GM21576 (cell line): ENCODE data around the gene ZDHHC11.
"Not testable (repeated sequence)": the region's sequence is repeated elsewhere in the genome, so short reads cannot be mapped to it uniquely, and the experiment has no call there.

Source experiments
- ATAC-seq: cut with Tn5 transposase; IDR thresholded peaks from one replicate; pipeline ENCODE4 v1.9.1; 2021; ENCODE audit warnings: mild to moderate bottlenecking, moderate library complexity; ENCODE audit not compliant: unreplicated experiment

The ZDHHC11 gene

DNA sequence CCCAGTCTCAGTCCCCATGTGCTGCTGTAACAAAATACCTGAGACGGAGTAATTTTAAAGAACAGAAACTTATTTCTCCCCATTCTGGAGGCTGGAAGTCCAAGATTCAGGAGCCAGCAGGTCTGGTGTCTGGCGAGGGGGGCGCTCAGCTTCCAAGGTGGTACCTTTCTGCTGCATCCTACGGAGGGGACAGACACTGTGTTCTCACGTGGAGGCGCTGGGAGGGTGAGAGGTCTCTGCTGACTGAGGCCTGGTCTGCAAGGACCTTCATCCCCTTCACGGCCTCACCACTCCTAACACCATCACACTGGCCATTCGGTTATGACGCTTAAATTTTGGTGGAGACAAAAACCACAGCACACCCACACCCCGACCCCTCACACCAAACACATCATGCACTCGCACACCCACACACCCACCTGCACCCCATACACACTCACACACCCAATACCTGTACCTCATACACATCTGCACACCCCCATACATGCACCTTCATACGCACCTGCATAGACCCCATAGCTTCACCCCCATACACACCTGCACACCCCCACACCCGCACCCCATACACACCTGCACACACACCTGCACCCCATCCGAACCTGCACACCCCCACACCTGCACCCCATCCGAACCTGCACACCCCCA lies 9.8 kb upstream of the ZDHHC11 start:
- no peak for ATAC-seq

DNA sequence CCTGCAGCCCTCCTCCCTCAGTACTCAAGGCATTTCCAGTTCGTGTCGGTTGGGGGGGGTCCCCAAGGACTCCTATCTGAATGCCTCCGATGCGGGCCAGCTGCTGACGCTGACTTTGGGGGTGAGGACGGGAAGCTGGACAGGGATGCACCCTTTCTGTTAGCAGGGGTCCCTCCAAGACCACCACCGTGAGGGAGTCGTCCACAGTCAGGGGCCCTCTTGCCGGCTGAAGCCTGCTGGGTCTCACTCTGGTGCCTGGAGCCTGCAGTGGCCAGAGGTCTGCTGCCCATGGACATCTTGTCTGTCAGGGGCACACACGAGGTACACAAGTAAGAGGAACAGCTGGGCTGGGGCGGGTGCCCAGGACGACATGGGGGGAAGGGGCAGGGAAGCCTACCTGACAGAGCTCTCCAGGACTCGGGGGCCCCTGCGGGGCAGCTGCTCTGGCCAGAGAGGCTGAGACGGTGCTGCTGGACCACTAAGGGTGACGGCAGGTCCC lies 9.1 kb upstream of the ZDHHC11 start:
- ATAC-seq, result no peak

DNA sequence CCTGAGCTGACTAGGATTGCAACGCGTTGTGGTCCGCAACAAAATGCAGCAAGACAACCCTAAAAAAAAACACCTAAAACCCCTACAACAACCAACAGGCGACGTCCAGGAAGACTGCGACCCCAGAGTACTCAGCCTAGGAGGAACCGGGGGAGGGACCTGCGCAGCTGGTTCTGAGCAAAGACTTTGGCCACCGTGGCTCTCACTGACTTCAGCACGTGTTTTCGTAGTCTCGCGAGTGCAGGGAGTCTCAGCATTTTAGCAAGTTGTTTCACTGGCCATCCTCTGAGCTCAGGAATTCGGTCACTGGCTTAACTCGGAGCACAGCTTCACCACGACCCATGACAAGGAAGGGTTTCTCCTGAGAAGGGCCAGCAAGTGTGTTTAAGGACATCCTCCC lies 8.6 kb upstream of the ZDHHC11 start:
- no peak for ATAC-seq

DNA sequence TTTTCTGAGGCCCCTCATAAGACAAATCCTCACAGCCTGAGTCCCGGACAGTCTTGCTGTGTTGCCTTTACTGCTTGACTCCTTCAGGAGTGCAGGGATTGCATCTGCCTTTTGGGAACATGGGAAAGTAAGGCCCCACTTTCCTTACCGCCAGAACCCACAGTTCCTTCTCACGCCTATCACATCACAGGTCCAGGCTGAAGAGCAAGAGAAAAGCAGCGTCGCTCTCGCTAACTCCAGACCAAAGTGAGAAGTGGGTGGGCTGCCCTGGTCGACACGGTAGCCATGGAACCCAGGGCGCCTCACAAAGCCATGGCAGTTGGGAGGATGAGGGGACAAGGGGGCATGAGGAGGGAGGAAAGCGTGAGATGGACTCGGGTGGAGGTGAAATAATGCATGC lies 7.9 kb upstream of the ZDHHC11 start:
- no peak for ATAC-seq

DNA sequence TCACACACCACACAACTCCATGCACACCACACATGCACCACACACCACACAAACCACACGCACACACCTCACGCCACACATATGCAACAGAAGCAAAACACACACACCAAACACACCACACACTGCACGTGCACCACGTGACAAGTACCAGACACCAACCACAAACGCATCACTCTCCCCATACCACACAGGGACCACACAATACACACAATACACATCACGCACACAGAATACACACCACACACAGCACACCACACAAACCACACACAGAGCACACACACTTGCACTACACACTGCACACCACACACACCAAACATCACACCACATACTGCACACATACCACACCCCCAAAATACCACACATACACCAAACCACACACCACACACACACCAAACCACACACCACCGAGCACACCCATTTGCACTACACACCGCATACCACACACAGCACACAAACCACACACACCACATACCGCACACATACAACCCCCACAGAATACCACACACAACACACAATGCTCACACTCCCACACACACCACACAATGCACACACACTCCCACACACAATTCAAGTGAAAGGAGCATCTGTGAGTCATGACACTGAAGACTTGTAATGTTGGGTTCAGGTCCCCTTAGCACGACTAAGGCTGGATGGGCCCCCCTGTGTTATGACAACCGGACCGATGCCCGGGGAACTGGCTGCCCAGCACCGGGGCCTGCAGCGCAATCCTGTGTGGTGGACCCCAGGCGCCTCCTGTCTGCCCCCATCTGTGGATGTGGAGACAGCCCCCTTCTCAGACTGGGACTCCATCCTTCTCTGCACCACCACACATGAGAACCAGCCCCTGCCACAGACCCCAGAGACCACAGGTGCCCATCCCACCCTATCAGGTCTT lies 6.0 kb upstream of the ZDHHC11 start:
- ATAC-seq, result no peak

DNA sequence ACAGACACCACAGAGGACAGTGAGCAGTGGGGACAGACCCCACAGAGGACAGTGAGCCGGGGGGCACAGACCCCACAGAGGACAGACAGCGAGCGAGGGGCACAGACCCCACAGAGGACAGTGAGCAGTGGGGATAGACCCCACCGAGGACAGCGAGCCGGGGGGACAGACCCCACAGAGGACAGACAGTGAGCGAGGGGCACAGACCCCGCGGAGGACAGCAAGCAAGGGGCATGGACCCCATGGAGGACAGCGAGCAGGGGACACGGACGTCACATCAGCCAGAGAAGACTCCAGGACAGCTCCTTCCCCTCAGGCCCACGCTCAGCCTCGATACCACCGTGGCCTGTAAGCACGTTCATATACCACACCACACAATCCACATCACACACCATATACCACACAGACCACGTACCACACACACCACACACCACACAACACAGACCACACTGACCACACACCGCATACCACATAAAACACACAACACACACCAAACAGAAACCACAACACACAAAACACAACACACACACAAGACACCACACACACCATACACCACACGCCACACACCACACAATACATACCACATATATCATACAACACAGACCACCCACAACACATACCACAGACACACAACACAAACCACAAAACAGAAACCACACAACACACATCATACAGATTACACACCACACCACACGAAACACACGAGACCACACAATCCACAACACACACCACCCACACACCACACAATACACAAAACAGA lies 5.2 kb upstream of the ZDHHC11 start:
- ATAC-seq, result no peak

DNA sequence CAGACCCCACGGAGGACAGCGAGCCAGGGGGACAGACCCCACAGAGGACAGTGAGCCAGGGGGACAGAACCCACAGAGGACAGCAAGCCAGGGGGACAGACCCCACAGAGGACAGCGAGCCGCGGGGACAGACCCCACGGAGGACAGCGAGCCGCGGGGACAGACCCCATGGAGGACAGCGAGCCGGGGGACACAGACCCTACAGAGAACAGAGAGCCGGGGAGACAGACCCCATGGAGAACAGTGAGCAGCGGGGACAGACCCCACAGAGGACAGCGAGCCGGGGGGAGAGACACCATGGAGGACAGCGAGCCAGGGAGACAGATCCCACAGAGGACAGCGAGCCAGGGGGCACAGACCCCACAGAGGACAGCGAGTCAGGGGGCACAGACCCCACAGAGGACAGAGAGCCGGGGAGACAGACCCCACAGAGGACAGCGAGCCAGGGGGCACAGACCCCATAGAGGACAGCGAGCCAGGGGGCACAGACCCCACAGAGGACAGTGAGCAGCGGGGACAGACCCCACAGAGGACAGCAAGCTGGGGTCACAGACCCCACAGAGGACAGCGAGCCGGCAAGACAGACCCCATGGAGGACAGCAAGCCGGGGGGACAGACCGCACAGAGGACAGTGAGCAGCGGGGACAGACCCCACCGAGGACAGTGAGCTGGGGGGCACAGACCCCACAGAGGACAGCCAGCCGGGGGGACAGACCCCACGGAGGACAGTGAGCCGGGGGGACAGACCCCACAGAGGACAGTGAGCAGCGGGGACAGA lies 4.4 kb upstream of the ZDHHC11 start:
- no peak for ATAC-seq

DNA sequence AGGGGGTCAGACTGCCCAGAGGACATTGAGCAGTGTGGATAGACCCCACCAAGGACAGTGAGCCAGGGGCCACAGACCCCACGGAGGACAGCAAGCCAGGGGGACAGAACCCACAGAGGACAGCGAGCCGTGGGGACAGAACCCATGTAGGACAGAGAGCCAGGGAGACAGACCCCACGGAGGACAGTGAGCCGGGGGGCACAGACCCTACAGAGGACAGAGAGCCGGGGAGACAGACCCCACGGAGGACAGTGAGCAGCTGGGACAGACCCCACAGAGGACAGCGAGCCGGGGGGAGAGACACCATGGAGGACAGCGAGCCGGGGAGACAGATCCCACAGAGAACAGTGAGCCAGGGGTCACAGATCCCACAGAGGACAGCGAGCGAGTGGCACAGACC lies 3.4 kb upstream of the ZDHHC11 start:
- no peak for ATAC-seq

DNA sequence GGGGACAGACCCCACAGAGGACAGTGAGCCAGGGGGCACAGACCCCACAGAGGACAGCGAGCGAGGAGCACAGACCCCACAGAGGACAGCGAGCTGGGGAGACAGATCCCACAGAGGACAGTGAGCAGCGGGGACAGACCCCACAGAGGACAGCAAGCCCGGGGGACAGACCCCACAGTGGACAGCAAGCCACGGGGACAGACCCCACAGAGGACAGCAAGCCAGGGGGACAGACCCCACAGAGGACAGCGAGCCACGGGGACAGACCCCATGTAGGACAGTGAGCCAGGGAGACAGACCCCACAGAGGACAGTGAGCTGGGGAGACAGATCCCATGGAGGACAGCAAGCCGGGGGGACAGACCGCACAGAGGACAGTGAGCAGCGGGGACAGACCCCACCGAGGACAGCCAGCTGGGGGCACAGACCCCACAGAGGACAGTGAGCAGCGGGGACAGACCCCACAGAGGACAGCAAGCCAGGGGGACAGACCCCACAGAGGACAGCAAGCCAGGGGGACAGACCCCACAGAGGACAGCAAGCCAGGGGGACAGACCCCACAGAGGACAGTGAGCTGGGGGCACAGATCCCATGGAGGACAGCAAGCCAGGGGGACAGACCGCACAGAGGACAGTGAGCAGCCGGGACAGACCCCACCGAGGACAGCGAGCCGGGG lies 2.8 kb upstream of the ZDHHC11 start:
- not testable (repeated sequence) for ATAC-seq

DNA sequence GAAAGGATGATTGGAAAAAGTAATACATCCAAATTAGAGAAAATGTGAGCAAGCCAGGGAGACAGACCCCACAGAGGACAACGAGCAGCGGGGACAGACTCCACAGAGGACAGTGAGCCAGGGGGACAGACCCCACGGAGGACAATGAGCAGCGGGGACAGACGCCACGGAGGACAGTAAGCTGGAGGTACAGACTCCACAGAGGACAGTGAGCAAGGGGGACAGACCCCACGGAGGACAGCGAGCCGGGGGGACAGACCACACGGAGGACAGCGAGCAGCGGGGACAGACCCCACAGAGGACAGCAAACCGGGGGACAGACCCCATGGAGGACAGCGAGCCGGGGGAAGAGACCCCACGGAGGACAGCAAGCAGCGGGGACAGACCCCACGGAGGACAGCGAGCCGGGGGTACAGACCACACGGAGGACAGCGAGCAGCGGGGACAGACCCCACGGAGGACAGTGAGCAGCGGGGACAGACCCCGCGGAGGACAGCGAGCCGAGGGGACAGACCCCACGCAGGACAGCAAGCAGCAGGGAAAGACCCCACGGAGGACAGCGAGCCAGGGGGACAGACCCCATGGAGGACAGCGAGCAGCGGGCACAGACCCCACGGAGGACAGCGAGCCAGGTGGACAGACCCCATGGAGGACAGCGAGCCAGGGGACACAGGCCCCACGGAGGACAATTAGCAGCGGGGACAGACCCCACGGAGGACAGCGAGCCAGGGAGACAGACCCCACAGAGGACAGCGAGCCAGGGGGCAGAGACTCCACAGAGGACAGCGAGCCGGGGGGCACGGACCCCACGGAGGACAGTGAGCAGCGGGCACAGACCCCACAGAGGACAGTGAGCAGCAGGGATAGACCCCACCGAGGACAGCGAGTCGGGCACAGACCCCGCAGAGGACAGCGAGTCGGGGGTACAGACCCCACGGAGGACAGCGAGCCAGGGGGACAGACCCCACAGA lies 1.9 kb upstream of the ZDHHC11 start:
- no peak for ATAC-seq

DNA sequence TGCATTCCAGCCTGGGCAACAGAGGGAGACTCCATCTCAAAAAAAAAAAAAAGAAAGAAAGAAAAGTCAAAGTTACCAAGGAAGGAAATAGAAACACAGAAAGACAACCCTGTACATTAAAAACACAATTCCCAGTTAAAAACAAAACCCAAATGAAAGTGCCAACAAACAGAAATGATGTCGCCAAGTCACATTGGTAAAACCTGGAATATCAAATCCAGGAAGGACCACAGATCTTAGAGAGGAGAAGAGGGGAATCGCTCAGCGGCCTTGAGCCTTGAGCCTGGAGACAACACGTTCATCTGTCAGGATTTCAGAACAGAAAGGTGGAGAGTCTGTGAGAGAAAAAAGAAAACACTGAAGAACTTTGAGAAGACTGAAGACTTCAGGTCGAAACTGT lies 1.2 kb upstream of the ZDHHC11 start:
- no peak for ATAC-seq

DNA sequence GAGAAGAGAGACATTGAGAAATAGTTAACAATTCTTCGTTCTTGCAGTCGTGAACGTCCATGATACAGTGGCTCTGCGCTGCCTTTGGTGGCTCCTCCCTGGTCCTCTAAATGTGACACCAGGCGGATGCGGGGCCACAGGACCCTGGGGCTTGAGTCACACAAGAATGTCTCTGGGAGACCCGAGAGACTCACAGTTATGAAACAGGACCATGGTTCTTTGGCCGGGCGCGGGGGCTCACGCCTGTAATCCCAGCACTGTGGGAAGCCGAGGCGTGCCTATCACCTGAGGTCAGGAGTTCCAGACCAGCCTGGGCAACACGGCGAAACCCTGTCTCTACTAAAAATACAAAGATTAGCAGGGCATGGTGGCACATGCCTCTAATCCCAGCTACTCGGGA lies 767 bp upstream of the ZDHHC11 start:
- no peak for ATAC-seq

DNA sequence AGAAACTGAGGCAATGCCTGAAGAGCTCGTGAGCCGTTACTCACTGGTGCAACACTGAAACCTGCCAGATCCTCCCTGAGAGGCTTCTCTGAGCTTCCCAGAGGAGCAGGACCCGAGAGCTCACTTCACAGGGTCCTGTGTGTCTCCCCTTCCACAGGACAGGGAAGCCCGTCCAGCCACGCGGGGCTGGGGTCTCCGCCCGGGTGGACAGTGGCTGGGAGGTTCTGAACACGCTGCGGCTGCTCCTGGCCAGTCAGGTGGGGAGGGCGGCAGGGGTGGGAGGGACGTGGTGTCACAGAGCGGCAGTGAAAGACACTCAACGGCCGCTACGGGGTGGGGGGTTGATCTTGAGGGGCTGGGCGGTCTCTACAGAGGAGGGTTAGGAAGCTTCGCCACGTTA lies 290 bp upstream of the ZDHHC11 start:
- ATAC-seq, result no peak

DNA sequence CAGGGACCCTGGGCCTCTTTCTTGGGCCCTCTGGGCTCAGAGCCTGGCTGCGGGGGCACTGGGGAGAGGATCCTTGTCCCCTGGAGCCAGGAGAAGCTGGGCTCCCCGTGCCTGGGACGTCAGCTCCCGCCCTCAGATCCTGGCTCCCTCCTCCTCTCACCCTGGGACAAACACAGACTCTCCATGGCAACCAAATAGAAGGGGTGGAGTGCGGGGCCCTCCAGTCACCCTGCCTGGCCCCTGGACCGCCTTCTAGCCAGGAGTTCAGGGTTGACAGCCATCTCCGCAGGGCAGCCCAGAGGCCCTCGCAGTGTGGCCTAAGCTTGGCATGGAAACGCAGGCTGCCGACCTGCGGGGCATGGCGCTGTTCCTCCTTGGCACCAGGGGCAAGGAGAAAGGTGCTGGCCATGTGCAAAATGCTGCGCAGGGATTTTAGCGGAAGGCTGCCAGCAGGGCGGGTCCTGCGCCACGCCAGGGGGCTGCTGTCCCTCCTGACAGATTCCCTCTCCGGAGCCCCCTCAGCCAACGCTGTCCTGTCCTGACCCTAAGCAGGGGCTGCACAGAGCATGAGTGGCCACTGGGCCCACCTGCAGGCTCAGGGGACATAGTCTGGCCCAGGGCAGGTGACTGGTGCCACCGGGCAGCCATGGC lies 1.0 kb downstream of the ZDHHC11 start:
- no peak for ATAC-seq

DNA sequence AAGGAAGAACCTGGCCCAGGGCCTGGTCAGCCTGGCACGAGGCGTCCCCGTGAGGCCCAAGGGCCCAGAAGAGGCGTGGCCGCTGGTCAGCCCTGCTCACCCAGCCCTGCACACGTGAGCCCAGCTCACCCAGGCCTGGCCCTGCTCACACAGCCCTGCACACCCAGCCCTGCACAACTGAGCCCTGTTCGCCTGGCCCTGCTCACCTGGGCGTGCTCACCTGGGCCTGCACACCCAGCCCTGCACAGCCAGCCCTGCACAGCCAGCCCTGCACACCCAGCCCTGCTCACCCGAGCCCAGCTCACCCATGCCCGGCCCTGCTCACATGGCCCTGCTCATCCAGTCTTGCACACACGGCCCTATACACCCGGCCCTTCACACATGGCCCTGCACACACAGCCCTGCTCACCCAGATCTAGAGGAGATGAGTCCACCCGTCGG lies 2.1 kb downstream of the ZDHHC11 start:
- ATAC-seq, result no peak

DNA sequence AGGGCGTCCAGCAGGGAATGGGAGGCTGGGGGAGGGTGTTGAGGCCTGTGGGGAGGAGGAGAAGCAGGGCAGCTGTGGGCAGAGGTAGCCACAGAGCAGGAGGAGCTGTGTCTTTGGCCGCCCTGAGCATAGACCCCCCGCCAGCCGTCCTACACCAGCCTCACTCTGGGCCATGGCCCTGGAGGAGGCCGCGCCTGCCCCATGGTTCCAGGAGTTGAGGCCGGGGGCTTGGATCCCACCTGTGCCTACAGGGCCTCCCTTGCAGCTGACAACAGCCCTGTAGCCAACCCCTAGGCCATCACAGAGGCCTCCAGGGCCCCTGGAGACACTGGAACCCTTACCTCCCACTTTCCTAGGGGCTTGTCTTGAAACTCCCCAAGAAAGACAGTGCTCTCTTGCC lies 3.0 kb downstream of the ZDHHC11 start:
- ATAC-seq, result not testable (repeated sequence)

DNA sequence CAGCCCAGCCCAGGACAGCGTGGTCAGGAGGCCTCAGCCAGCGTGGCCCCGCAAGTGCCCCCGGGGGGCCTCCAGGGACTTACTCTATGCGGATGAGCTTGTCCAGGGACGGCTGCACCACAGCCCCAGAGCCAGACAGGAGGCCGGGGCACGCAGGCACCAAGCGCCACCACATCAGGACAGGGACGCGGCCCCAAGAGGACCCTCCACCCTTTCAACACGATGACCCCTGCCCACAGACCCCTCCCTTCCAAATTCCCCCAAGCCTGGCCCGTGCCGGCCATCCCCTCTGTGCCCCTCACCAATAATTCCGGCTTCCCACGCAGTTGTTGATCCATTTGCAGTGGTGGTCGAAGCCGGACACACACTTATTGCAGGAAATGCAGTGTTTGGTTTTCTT lies 3.6 kb downstream of the ZDHHC11 start:
- ATAC-seq, result not testable (repeated sequence)

DNA sequence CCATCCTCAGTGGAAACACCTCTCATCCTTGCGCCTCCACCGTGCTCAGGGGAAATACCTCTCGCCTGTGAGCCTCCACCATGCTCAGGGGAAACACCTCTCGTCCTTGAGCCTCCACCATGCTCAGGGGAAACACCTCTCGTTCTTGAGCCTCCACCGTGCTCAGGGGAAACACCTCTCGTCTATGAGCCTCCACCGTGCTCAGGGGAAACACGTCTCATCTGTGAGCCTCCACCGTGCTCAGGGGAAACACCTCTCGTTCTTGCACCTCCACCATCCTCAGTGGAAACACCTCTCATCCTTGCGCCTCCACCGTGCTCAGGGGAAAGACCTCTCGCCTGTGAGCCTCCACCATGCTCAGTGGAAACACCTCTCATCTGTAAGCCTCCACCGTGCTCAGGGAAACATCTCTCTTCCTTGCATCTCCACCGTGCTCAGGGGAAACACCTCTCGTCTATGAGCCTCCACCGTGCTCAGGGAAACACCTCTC lies 4.1 kb downstream of the ZDHHC11 start:
- ATAC-seq, result not testable (repeated sequence)
